HepG2 (cell line): Measurements from ENCODE around the gene DNASE1L2. TPM values are rescaled to one million over a fixed set of nuclear protein-coding genes. Genes with fewer than 3 reads are reported as not detected.
A peak's percentile ranks its signal among the peaks of the same experiment; 100 is the strongest.

Experiments
- AGO1 ChIP-seq: fragments of 200-400 bp; formaldehyde crosslinking; IDR thresholded peaks from 2 replicates; pipeline ENCODE4 v1.6.1; 2017; ENCODE audit warnings: mild to moderate bottlenecking, low read depth, low read length, moderate library complexity; ENCODE audit not compliant: poor library complexity, severe bottlenecking
- AGO2 ChIP-seq: fragments of 200-400 bp; formaldehyde crosslinking; optimal IDR thresholded peaks from 2 replicates; pipeline ENCODE3; 2017; ENCODE audit warnings: mild to moderate bottlenecking, low read depth, low read length, moderate library complexity
- CCDC6 ChIP-seq: sonication (generic); formaldehyde crosslinking; IDR thresholded peaks from 2 replicates; pipeline ENCODE4 v1.8.1; 2022; ENCODE audit warnings: mild to moderate bottlenecking, missing genetic modification reagents, moderate library complexity
- FOSL1 ChIP-seq: sonication (generic); formaldehyde crosslinking; IDR thresholded peaks from 2 replicates; pipeline ENCODE4 v1.9.0; 2021; ENCODE audit warnings: missing genetic modification reagents, borderline replicate concordance
- IRF2 ChIP-seq: IDR thresholded peaks from 2 replicates; pipeline ENCODE4 v1.6.1; 2018; ENCODE audit warnings: missing genetic modification reagents, missing compliant biosample characterization
- MAFF ChIP-seq: IDR thresholded peaks from 2 replicates; pipeline ENCODE4 v1.6.1; 2011; ENCODE audit warnings: low read depth, low read length, improper control_type of control experiment
- ZNF354B ChIP-seq: sonication (generic); formaldehyde crosslinking; IDR thresholded peaks from 2 replicates; pipeline ENCODE4 v1.8.0; 2022; ENCODE audit warnings: mild to moderate bottlenecking, missing genetic modification reagents
- polyA plus RNA-seq, 8 experiments: library from polyadenylated mRNA; depleted of rRNA in 3 of 8; stranded (reverse) in 7 of 8; unstranded in 1 of 8; fragments of >200 nt; fragmentation: Illumina TruSeq in 4 of 8; extraction: Trizol in 4 of 8; gene quantifications; 2 replicates each; pipeline versions ENCODE4 v1.2.1 to v1.2.3, GENCODE V29; 2011 to 2016; ENCODE audit warnings: low read depth in 4 of 8, missing spikeins in 1 of 8, mixed read lengths in 1 of 8; ENCODE audit not compliant: insufficient read depth in 1 of 8
- total RNA-seq, 5 experiments: library from RNA; depleted of rRNA; stranded (reverse); fragments of >200 nt; fragmentation: Illumina TruSeq; extraction: Trizol; gene quantifications; 2 replicates each; pipeline ENCODE4 v1.2.3, GENCODE V29; 2016; ENCODE audit warnings: low read depth in 1 of 5
- TF ChIP-seq, protein P1 (sequence below): sonication (generic); formaldehyde crosslinking; IDR thresholded peaks from 2 replicates; pipeline ENCODE4 v1.4.0; 2020; ENCODE audit warnings: missing genetic modification reagents, borderline replicate concordance

The DNASE1L2 gene
- total and polyA plus RNA-seq, 2 of the 13 experiments (the other 11 are each of a cell fraction or from before 2014, with no cell fraction given) = 0.44 to 0.50 TPM

DNA sequence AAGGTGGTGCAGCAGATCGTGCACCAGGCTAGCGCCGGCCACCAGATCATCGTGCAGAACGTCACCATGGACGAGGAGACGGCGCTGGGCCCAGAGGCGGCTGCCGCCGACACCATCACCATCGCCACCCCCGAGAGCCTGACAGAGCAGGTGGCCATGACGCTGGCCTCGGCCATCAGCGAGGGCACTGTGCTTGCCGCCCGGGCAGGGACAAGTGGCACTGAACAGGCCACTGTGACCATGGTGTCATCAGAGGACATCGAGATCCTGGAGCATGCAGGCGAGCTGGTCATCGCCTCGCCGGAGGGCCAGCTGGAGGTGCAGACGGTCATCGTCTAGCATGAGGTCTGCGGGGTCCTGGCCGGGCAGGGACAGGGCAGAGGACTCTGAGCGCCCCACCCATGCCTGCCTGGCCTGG lies 1.0 kb upstream of the DNASE1L2 start (continued):
- TF ChIP-seq, protein P1, sequence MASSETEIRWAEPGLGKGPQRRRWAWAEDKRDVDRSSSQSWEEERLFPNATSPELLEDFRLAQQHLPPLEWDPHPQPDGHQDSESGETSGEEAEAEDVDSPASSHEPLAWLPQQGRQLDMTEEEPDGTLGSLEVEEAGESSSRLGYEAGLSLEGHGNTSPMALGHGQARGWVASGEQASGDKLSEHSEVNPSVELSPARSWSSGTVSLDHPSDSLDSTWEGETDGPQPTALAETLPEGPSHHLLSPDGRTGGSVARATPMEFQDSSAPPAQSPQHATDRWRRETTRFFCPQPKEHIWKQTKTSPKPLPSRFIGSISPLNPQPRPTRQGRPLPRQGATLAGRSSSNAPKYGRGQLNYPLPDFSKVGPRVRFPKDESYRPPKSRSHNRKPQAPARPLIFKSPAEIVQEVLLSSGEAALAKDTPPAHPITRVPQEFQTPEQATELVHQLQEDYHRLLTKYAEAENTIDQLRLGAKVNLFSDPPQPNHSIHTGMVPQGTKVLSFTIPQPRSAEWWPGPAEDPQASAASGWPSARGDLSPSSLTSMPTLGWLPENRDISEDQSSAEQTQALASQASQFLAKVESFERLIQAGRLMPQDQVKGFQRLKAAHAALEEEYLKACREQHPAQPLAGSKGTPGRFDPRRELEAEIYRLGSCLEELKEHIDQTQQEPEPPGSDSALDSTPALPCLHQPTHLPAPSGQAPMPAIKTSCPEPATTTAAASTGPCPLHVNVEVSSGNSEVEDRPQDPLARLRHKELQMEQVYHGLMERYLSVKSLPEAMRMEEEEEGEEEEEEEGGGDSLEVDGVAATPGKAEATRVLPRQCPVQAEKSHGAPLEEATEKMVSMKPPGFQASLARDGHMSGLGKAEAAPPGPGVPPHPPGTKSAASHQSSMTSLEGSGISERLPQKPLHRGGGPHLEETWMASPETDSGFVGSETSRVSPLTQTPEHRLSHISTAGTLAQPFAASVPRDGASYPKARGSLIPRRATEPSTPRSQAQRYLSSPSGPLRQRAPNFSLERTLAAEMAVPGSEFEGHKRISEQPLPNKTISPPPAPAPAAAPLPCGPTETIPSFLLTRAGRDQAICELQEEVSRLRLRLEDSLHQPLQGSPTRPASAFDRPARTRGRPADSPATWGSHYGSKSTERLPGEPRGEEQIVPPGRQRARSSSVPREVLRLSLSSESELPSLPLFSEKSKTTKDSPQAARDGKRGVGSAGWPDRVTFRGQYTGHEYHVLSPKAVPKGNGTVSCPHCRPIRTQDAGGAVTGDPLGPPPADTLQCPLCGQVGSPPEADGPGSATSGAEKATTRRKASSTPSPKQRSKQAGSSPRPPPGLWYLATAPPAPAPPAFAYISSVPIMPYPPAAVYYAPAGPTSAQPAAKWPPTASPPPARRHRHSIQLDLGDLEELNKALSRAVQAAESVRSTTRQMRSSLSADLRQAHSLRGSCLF (CRISPR knock-in tag) = no peak
- TF ChIP-seq IRF2 (CRISPR knock-in tag) (no peak), CCDC6 (CRISPR knock-in tag) (no peak), FOSL1 (CRISPR knock-in tag) (no peak), AGO2 (peak; percentile 38), ZNF354B (no peak), AGO1 (peak; percentile 67), MAFF (no peak)
- TF ChIP-seq, all 625 proteins: peak for 2
